Measurements from ENCODE around the gene ADGRV1.

Gene ADGRV1

GRCh38 chr5:91178461-91178860 lies 619.9 kb downstream of the ADGRV1 start:
- Histone ChIP-seq H3K36me3 (ENCODE audit: insufficient read depth, insufficient read length, low read length) (no peaks in the 10 kb centered on the region), H3K4me1 (ENCODE audit: insufficient read depth, insufficient read length) (no peaks in the 10 kb centered on the region), H3K4me3 (ENCODE audit: insufficient read length, low read depth) (no peak overlapping the region), H3K9me3 (ENCODE audit: insufficient read depth, low read length) (no peaks in the 10 kb centered on the region), H3K9ac (ENCODE audit: insufficient read length, low read depth) (no peak overlapping the region), H3K27me3 (ENCODE audit: insufficient read depth, insufficient read length) (no peaks in the 10 kb centered on the region)
- DNase-seq (ENCODE audit: low read depth, low spot score), result no peak
- TF ChIP-seq SUZ12 (IDR thresholded peaks at IDR 0.05; ENCODE audit: extremely low read depth, insufficient read depth, insufficient read length) (no peak), ZNF274 (IDR thresholded peaks at IDR 0.05; ENCODE audit: low read depth, low read length) (no peak), YY1 (IDR thresholded peaks at IDR 0.05; ENCODE audit: insufficient read depth, insufficient read length) (no peak)

GRCh38 chr5:91179018-91179417 lies 620.4 kb downstream of the ADGRV1 start:
- Histone ChIP-seq H3K36me3 (ENCODE audit: insufficient read depth, insufficient read length, low read length) (no peaks in the 10 kb centered on the region), H3K4me3 (ENCODE audit: insufficient read length, low read depth) (no peak overlapping the region), H3K27me3 (ENCODE audit: insufficient read depth, insufficient read length) (no peaks in the 10 kb centered on the region), H3K9me3 (ENCODE audit: insufficient read depth, low read length) (no peaks in the 10 kb centered on the region), H3K4me1 (ENCODE audit: insufficient read depth, insufficient read length) (no peaks in the 10 kb centered on the region), H3K9ac (ENCODE audit: insufficient read length, low read depth) (no peak overlapping the region)
- TF ChIP-seq ZNF274 (IDR thresholded peaks at IDR 0.05; ENCODE audit: low read depth, low read length) (no peak), YY1 (IDR thresholded peaks at IDR 0.05; ENCODE audit: insufficient read depth, insufficient read length) (no peak), SUZ12 (IDR thresholded peaks at IDR 0.05; ENCODE audit: extremely low read depth, insufficient read depth, insufficient read length) (no peak)
- DNase-seq (ENCODE audit: low read depth, low spot score), result no peak

- H3K4me1 ChIP-seq (ENCODE audit: insufficient read depth, insufficient read length), result no peaks in the 10 kb centered on the region
- H3K27me3 ChIP-seq (ENCODE audit: insufficient read depth, insufficient read length), result no peaks in the 10 kb centered on the region
- no peak for DNase-seq (ENCODE audit: low read depth, low spot score)
- no peak overlapping the region for H3K9ac ChIP-seq (ENCODE audit: insufficient read length, low read depth)
- no peak overlapping the region for H3K4me3 ChIP-seq (ENCODE audit: insufficient read length, low read depth)
- no peaks in the 10 kb centered on the region for H3K36me3 ChIP-seq (ENCODE audit: insufficient read depth, insufficient read length, low read length)
- no peaks in the 10 kb centered on the region for H3K9me3 ChIP-seq (ENCODE audit: insufficient read depth, low read length)
- no peak for TF ChIP-seq ZNF274 (IDR thresholded peaks at IDR 0.05; ENCODE audit: low read depth, low read length)
- no peak for TF ChIP-seq SUZ12 (IDR thresholded peaks at IDR 0.05; ENCODE audit: extremely low read depth, insufficient read depth, insufficient read length)
- TF ChIP-seq YY1 (IDR thresholded peaks at IDR 0.05; ENCODE audit: insufficient read depth, insufficient read length), result no peak
Measured at GRCh38 chr5:91180506-91180905, 621.9 kb downstream of the ADGRV1 start.

- Histone ChIP-seq H3K27me3 (ENCODE audit: insufficient read depth, insufficient read length) (no peaks in the 10 kb centered on the region), H3K9me3 (ENCODE audit: insufficient read depth, low read length) (no peaks in the 10 kb centered on the region), H3K36me3 (ENCODE audit: insufficient read depth, insufficient read length, low read length) (no peaks in the 10 kb centered on the region), H3K9ac (ENCODE audit: insufficient read length, low read depth) (no peak overlapping the region), H3K4me1 (ENCODE audit: insufficient read depth, insufficient read length) (no peaks in the 10 kb centered on the region), H3K4me3 (ENCODE audit: insufficient read length, low read depth) (no peak overlapping the region)
- no peak for DNase-seq (ENCODE audit: low read depth, low spot score)
- TF ChIP-seq YY1 (IDR thresholded peaks at IDR 0.05; ENCODE audit: insufficient read depth, insufficient read length), result no peak
Measured at GRCh38 chr5:91182763-91183162, 624.2 kb downstream of the ADGRV1 start.

- DNase-seq (ENCODE audit: low read depth, low spot score), result no peak
- no peaks in the 10 kb centered on the region for H3K9me3 ChIP-seq (ENCODE audit: insufficient read depth, low read length)
- H3K27me3 ChIP-seq (ENCODE audit: insufficient read depth, insufficient read length), result no peaks in the 10 kb centered on the region
- no peaks in the 10 kb centered on the region for H3K4me1 ChIP-seq (ENCODE audit: insufficient read depth, insufficient read length)
- no peaks in the 10 kb centered on the region for H3K36me3 ChIP-seq (ENCODE audit: insufficient read depth, insufficient read length, low read length)
- no peak overlapping the region for H3K9ac ChIP-seq (ENCODE audit: insufficient read length, low read depth)
- H3K4me3 ChIP-seq (ENCODE audit: insufficient read length, low read depth), result no peak overlapping the region
- TF ChIP-seq YY1 (IDR thresholded peaks at IDR 0.05; ENCODE audit: insufficient read depth, insufficient read length), result no peak
- no peak for TF ChIP-seq ZNF274 (IDR thresholded peaks at IDR 0.05; ENCODE audit: low read depth, low read length)
- TF ChIP-seq SUZ12 (IDR thresholded peaks at IDR 0.05; ENCODE audit: extremely low read depth, insufficient read depth, insufficient read length), result no peak
Measured at GRCh38 chr5:91183743-91184142, 625.1 kb downstream of the ADGRV1 start.

- H3K9me3 ChIP-seq (ENCODE audit: insufficient read depth, low read length), result no peaks in the 10 kb centered on the region
- TF ChIP-seq ZNF274 (IDR thresholded peaks at IDR 0.05; ENCODE audit: low read depth, low read length) (no peak), YY1 (IDR thresholded peaks at IDR 0.05; ENCODE audit: insufficient read depth, insufficient read length) (no peak), SUZ12 (IDR thresholded peaks at IDR 0.05; ENCODE audit: extremely low read depth, insufficient read depth, insufficient read length) (no peak)
- H3K9ac ChIP-seq (ENCODE audit: insufficient read length, low read depth), result no peak overlapping the region
- no peaks in the 10 kb centered on the region for H3K36me3 ChIP-seq (ENCODE audit: insufficient read depth, insufficient read length, low read length)
- H3K27me3 ChIP-seq (ENCODE audit: insufficient read depth, insufficient read length), result no peaks in the 10 kb centered on the region
- DNase-seq (ENCODE audit: low read depth, low spot score), result no peak
- H3K4me3 ChIP-seq (ENCODE audit: insufficient read length, low read depth), result no peak overlapping the region
- H3K4me1 ChIP-seq (ENCODE audit: insufficient read depth, insufficient read length), result no peaks in the 10 kb centered on the region
Measured at GRCh38 chr5:91186101-91186500, 627.5 kb downstream of the ADGRV1 start.

GRCh38 chr5:91187032-91187431 lies 628.4 kb downstream of the ADGRV1 start:
- Histone ChIP-seq H3K4me3 (ENCODE audit: insufficient read length, low read depth) (no peak overlapping the region), H3K9me3 (ENCODE audit: insufficient read depth, low read length) (no peaks in the 10 kb centered on the region), H3K27me3 (ENCODE audit: insufficient read depth, insufficient read length) (no peaks in the 10 kb centered on the region), H3K36me3 (ENCODE audit: insufficient read depth, insufficient read length, low read length) (no peaks in the 10 kb centered on the region), H3K4me1 (ENCODE audit: insufficient read depth, insufficient read length) (no peaks in the 10 kb centered on the region), H3K9ac (ENCODE audit: insufficient read length, low read depth) (no peak overlapping the region)
- TF ChIP-seq YY1 (IDR thresholded peaks at IDR 0.05; ENCODE audit: insufficient read depth, insufficient read length) (no peak), ZNF274 (IDR thresholded peaks at IDR 0.05; ENCODE audit: low read depth, low read length) (no peak), SUZ12 (IDR thresholded peaks at IDR 0.05; ENCODE audit: extremely low read depth, insufficient read depth, insufficient read length) (no peak)
- no peak for DNase-seq (ENCODE audit: low read depth, low spot score)

GRCh38 chr5:91188755-91189154 lies 630.2 kb downstream of the ADGRV1 start:
- Histone ChIP-seq H3K36me3 (ENCODE audit: insufficient read depth, insufficient read length, low read length) (no peaks in the 10 kb centered on the region), H3K4me3 (ENCODE audit: insufficient read length, low read depth) (no peak overlapping the region), H3K9ac (ENCODE audit: insufficient read length, low read depth) (no peak overlapping the region), H3K9me3 (ENCODE audit: insufficient read depth, low read length) (no peaks in the 10 kb centered on the region), H3K27me3 (ENCODE audit: insufficient read depth, insufficient read length) (no peaks in the 10 kb centered on the region), H3K4me1 (ENCODE audit: insufficient read depth, insufficient read length) (no peaks in the 10 kb centered on the region)
- no peak for DNase-seq (ENCODE audit: low read depth, low spot score)
- TF ChIP-seq SUZ12 (IDR thresholded peaks at IDR 0.05; ENCODE audit: extremely low read depth, insufficient read depth, insufficient read length), result no peak
- no peak for TF ChIP-seq YY1 (IDR thresholded peaks at IDR 0.05; ENCODE audit: insufficient read depth, insufficient read length)
